Lower leg skin (tissue), 4 donors: ENCODE results near the gene NECAB2. TPM values are rescaled to one million over a fixed set of nuclear protein-coding genes. Genes with fewer than 3 reads are reported as not detected.

Source experiments
- DNase-seq, 2 donors: peaks; one replicate each; pipeline ENCODE4 v3.0.0-alpha.2; 2019; ENCODE audit warnings: low spot score in 2 of 2
- H3K4me3 ChIP-seq: fragments of 200-600 bp; sonication (generic); 2 replicates; pipeline ENCODE4 v1.5.1; 2017; ENCODE audit warnings: mild to moderate bottlenecking, low read depth; ENCODE audit not compliant: poor library complexity, severe bottlenecking
- POLR2A ChIP-seq, 2 donors: fragments of 450-650 bp; IDR thresholded peaks; one replicate each; pipeline ENCODE4 v1.6.1; 2016 to 2017; ENCODE audit warnings: antibody characterized with exemption in 2 of 2, mild to moderate bottlenecking in 1 of 2, moderate library complexity in 1 of 2
- WGBS, 2 donors: methylation state at CpG; one replicate each; pipeline ENCODE4 v1.1.5; 2018; 5-methylcytosine and 5-hydroxymethylcytosine counted together
- intact Hi-C: fragments of 100-400 bp; cut with DNase I; formaldehyde crosslinking; loops from one replicate; pipeline ENCODE4 v1.15.0; 2023; ENCODE audit warnings: low total_unique reads
- total RNA-seq, 4 donors: library from RNA; depleted of rRNA; stranded (reverse); fragments of >200 nt; gene quantifications; one replicate each; pipeline ENCODE4 v1.1.0, GENCODE V29; 2016
- TF ChIP-seq, protein P1 (sequence below), 3 donors: fragments of 450-650 bp; IDR thresholded peaks; one replicate each; pipeline ENCODE4 v1.5.1; 2016; ENCODE audit warnings: antibody characterized with exemption in 3 of 3, mild to moderate bottlenecking in 3 of 3, moderate library complexity in 2 of 3

NECAB2 gene
- total RNA-seq, 4 donors from 2014 or later: not detected

DNA sequence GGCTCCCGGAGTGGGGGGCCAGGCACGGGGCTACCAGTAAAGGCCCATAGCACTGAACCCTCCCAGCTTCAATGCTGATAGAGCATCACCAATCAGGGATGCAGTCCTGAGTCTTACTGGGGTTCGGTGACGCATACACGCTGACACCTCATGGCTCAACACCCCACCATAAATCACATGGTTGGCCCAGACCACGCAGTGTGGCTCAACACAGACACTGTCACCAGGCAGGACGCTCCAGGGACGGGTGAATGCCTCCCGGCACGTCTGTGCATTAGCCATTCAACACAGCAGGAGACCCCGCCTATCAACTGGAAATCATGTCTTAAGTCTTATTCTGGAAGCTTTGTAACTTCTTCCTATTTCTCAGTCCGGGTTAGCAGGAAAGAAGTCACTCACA, 35.0 kb downstream of the NECAB2 start:
- intact Hi-C loops: no loop called here
- no peak for DNase-seq
- 80 to 85% methylated on average over 12 of the region's 12 CpGs for WGBS, 2 donors
- H3K4me3 ChIP-seq: no peak overlapping the region
- TF ChIP-seq, protein P1, sequence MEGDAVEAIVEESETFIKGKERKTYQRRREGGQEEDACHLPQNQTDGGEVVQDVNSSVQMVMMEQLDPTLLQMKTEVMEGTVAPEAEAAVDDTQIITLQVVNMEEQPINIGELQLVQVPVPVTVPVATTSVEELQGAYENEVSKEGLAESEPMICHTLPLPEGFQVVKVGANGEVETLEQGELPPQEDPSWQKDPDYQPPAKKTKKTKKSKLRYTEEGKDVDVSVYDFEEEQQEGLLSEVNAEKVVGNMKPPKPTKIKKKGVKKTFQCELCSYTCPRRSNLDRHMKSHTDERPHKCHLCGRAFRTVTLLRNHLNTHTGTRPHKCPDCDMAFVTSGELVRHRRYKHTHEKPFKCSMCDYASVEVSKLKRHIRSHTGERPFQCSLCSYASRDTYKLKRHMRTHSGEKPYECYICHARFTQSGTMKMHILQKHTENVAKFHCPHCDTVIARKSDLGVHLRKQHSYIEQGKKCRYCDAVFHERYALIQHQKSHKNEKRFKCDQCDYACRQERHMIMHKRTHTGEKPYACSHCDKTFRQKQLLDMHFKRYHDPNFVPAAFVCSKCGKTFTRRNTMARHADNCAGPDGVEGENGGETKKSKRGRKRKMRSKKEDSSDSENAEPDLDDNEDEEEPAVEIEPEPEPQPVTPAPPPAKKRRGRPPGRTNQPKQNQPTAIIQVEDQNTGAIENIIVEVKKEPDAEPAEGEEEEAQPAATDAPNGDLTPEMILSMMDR (IDR thresholded peaks at IDR 0.05): no peak
- no peak for TF ChIP-seq POLR2A (IDR thresholded peaks at IDR 0.05)

DNA sequence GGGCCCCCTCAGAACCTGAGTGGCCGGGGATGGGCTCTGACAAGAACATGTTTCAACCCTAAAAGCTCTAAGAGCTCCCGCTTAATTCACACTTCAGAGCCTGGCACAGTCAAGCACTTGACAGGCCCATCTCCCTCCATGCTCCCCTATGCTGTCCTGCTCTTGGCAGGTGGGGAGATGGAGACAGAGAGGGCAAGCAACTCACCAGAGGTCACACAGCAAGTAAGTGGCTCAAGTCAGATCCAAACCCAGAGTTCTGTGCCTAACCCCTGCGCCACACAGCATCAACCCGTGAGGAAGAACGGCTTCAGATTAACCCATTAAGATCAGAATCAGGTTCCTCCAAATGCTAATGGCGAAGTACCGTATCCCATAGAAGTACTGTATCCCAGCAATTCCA, 36.4 kb downstream of the NECAB2 start:
- TF ChIP-seq POLR2A (IDR thresholded peaks at IDR 0.05): no peak
- TF ChIP-seq, protein P1 (IDR thresholded peaks at IDR 0.05): no peak
- WGBS, 2 donors: 75 to 79% methylated on average over 7 of the region's 7 CpGs
- no peak for DNase-seq
- intact Hi-C loops: no loop called here
- H3K4me3 ChIP-seq: no peak overlapping the region

DNA sequence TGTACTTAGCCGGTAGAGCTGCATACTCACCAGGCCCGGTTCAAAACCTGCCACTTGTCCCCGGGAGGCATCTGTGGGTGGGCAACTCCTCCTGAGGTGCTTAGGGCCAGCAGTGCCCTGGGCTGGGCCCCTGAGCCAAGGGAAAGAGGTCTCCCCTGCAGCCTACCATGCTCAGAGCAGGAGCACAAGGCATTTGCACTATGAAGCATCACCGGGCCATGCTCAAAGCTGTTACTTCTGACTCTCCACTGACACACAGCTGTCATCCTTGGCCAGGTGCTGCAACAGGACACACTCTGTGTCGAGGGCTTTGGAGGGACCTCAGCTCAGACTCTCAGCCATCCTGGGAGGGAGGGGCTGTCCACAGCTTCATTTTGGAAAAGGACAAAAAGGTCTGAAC, 37.3 kb downstream of the NECAB2 start:
- no peak for DNase-seq
- intact Hi-C loops: no loop called here
- WGBS, 2 donors: 71 to 74% methylated on average over 5 of the region's 5 CpGs
- H3K4me3 ChIP-seq: no peak overlapping the region
- TF ChIP-seq POLR2A (IDR thresholded peaks at IDR 0.05): no peak

DNA sequence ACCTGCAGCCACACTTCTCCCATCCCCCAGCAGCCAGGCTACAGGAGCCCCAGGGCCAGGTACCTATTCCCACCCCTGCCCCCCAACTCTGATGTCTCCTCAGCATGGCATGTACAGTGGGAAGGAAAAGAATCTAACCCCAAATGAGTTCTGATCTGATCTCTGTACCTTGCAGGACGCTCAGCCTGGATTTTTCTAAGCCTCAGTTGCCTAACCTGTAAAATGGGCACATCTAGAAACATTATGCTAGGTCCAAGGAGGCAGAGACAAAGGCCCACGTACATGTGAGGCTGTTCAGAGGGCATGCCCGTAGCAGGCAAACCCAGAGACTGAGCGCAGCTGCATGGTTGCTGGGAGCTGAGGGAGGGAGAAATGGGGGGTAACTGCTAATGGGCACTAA, 39.5 kb downstream of the NECAB2 start:
- WGBS, 2 donors: 81 to 88% methylated on average over 4 of the region's 4 CpGs
- no peak for DNase-seq
- no peak overlapping the region for H3K4me3 ChIP-seq
- TF ChIP-seq, protein P1 (IDR thresholded peaks at IDR 0.05): no peak
- no peak for TF ChIP-seq POLR2A (IDR thresholded peaks at IDR 0.05)
- intact Hi-C loops: no loop called here

DNA sequence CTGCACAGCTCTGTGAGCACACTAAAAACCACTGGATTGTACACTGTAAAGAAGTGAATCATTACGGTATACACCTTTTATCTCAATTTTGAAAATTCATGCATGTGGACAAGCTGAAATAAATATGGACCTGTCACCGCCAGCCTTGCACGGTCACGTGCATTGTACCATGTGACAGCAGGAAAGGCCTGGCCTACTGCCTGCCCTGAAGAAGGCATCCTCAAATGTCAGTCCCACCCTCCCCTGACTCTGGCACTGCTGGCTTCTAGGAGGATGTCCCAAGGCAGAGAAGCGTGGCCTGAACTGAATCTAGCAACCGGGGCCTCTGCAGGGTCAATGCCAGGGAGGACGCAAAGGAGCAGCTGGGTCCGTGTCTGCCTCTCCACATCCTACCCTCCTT, 39.9 kb downstream of the NECAB2 start:
- no peak overlapping the region for H3K4me3 ChIP-seq
- TF ChIP-seq, protein P1 (IDR thresholded peaks at IDR 0.05): no peak
- no peak for TF ChIP-seq POLR2A (IDR thresholded peaks at IDR 0.05)
- no peak for DNase-seq
- whole genome bisulfite sequencing, 2 donors: 54 to 66% methylated on average over 8 of the region's 8 CpGs
- intact Hi-C loops: no loop called here

DNA sequence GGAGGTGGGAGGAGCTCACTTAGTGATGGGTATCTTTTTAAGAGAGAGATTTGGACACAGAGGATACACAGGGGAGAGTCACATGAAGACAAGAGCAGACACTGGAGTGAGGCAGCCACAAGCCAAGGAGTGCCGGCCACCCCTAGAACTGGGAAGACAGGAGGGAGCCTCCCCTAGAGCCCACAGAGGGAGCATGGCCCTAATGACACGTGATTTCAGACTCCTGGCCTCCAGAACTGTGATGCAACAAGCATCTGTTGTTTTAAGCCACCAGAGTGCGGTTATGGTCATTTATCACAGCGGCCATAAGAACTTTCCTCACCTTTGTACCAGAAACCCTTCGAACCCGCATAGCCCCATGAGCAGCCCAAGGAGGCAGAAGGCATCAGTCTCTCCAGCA, 41.2 kb downstream of the NECAB2 start:
- intact Hi-C loops: no loop called here

More for the DNA sequence above, 41.2 kb downstream of the NECAB2 start:
- no peak overlapping the region for H3K4me3 ChIP-seq
- TF ChIP-seq POLR2A (IDR thresholded peaks at IDR 0.05): no peak
- TF ChIP-seq, protein P1 (IDR thresholded peaks at IDR 0.05): no peak
- DNase-seq: no peak
- 89 to 93% methylated on average over 6 of the region's 6 CpGs for WGBS, 2 donors
